SK-N-SH treated with all-trans-retinoic acid at 6 μM for 48 hours (cell line): Measurements from ENCODE around the gene CCDC177.

ENCODE experiments used
- ATAC-seq: fragments of 200-7000 bp; cut with Tn5 transposase; 3 replicates; pipeline ENCODE4 v1.9.1; 2020; ENCODE audit warnings: mild to moderate bottlenecking, moderate library complexity
- ARNTL ChIP-seq: fragments of 450-650 bp; formaldehyde crosslinking; IDR thresholded peaks from 2 replicates; pipeline ENCODE4 v1.5.0; 2020; ENCODE audit warnings: low read depth, mild to moderate bottlenecking, moderate library complexity, borderline replicate concordance
- CREB5 ChIP-seq: fragments of 250-450 bp; sonication (Bioruptor Pico); IDR thresholded peaks from 2 replicates; pipeline ENCODE4 v1.5.1; 2020; ENCODE audit warnings: low read depth, mild to moderate bottlenecking, moderate library complexity
- ESRRG ChIP-seq: fragments of 250-450 bp; sonication (Bioruptor Pico); IDR thresholded peaks from 2 replicates; pipeline ENCODE4 v1.6.1; 2021; ENCODE audit warnings: mild to moderate bottlenecking
- GLIS3 ChIP-seq: fragments of 250-450 bp; sonication (Bioruptor Pico); IDR thresholded peaks from 2 replicates; pipeline ENCODE4 v1.5.0; 2020; ENCODE audit warnings: mild to moderate bottlenecking, moderate library complexity
- PATZ1 ChIP-seq: fragments of 250-450 bp; sonication (Bioruptor Pico); IDR thresholded peaks from 2 replicates; pipeline ENCODE4 v1.8.0; 2020; ENCODE audit warnings: mild to moderate bottlenecking, moderate library complexity, borderline replicate concordance
- PPARA ChIP-seq: fragments of 250-450 bp; sonication (Bioruptor Pico); IDR thresholded peaks from 2 replicates; pipeline ENCODE4 v1.5.0; 2020; ENCODE audit warnings: mild to moderate bottlenecking, borderline replicate concordance
- SNAI2 ChIP-seq: fragments of 250-450 bp; sonication (Bioruptor Pico); IDR thresholded peaks from 2 replicates; pipeline ENCODE4 v1.5.0; 2020; ENCODE audit warnings: mild to moderate bottlenecking, moderate library complexity
- TCF4 ChIP-seq: fragments of 250-450 bp; sonication (Bioruptor Pico); IDR thresholded peaks from 2 replicates; pipeline ENCODE4 v1.8.0; 2021; ENCODE audit warnings: mild to moderate bottlenecking, moderate library complexity, borderline replicate concordance
- TOX ChIP-seq: fragments of 250-450 bp; sonication (Bioruptor Pico); IDR thresholded peaks from 2 replicates; pipeline ENCODE4 v1.8.0; 2021; ENCODE audit warnings: mild to moderate bottlenecking, moderate library complexity, borderline replicate concordance
- TSHZ2 ChIP-seq: fragments of 250-450 bp; sonication (Bioruptor Pico); IDR thresholded peaks from 2 replicates; pipeline ENCODE4 v1.5.0; 2020; ENCODE audit warnings: mild to moderate bottlenecking, moderate library complexity
- ZC3H10 ChIP-seq: fragments of 250-450 bp; sonication (Bioruptor Pico); IDR thresholded peaks from 2 replicates; pipeline ENCODE4 v1.5.1; 2021; ENCODE audit warnings: mild to moderate bottlenecking, moderate library complexity
- ZNF70 ChIP-seq: fragments of 450-650 bp; formaldehyde crosslinking; IDR thresholded peaks from 2 replicates; pipeline ENCODE4 v1.5.0; 2020; ENCODE audit warnings: mild to moderate bottlenecking, moderate library complexity
- TF ChIP-seq, protein P1 (sequence below): fragments of 250-450 bp; sonication (Bioruptor Pico); IDR thresholded peaks from 2 replicates; pipeline ENCODE4 v1.5.1; 2021; ENCODE audit warnings: mild to moderate bottlenecking, moderate library complexity
- TF ChIP-seq, protein P2 (sequence below): fragments of 250-450 bp; sonication (Bioruptor Pico); IDR thresholded peaks from 2 replicates; pipeline ENCODE4 v1.8.0; 2021; ENCODE audit warnings: low read depth, mild to moderate bottlenecking, moderate library complexity, borderline replicate concordance

The CCDC177 gene

GRCh38 chr14:69580009-69580577 is 5.4 kb upstream of the CCDC177 start:
- peak; percentile 81 for ATAC-seq
- TF ChIP-seq TSHZ2 (CRISPR knock-in tag): no peak
- no peak for TF ChIP-seq ESRRG
- no peak for TF ChIP-seq SNAI2 (CRISPR knock-in tag)
- TF ChIP-seq, protein P1, sequence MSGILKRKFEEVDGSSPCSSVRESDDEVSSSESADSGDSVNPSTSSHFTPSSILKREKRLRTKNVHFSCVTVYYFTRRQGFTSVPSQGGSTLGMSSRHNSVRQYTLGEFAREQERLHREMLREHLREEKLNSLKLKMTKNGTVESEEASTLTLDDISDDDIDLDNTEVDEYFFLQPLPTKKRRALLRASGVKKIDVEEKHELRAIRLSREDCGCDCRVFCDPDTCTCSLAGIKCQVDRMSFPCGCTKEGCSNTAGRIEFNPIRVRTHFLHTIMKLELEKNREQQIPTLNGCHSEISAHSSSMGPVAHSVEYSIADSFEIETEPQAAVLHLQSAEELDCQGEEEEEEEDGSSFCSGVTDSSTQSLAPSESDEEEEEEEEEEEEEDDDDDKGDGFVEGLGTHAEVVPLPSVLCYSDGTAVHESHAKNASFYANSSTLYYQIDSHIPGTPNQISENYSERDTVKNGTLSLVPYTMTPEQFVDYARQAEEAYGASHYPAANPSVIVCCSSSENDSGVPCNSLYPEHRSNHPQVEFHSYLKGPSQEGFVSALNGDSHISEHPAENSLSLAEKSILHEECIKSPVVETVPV (CRISPR knock-in tag): no peak

- TF ChIP-seq GLIS3 (CRISPR knock-in tag): no peak
- TF ChIP-seq ZC3H10 (CRISPR knock-in tag): no peak
- no peak for TF ChIP-seq TOX (CRISPR knock-in tag)
- no peak for TF ChIP-seq ESRRG
- TF ChIP-seq TCF4 (CRISPR knock-in tag): no peak
These were observed 4.8 kb upstream of the CCDC177 start for GRCh38 chr14:69579476-69579875.

GRCh38 chr14:69574954-69575295 is 254 bp upstream of the CCDC177 start:
- TF ChIP-seq TCF4 (CRISPR knock-in tag) (no peak), PPARA (CRISPR knock-in tag) (no peak), CREB5 (CRISPR knock-in tag) (no peak), ZNF70 (no peak), GLIS3 (CRISPR knock-in tag) (no peak)
- TF ChIP-seq, protein P2, sequence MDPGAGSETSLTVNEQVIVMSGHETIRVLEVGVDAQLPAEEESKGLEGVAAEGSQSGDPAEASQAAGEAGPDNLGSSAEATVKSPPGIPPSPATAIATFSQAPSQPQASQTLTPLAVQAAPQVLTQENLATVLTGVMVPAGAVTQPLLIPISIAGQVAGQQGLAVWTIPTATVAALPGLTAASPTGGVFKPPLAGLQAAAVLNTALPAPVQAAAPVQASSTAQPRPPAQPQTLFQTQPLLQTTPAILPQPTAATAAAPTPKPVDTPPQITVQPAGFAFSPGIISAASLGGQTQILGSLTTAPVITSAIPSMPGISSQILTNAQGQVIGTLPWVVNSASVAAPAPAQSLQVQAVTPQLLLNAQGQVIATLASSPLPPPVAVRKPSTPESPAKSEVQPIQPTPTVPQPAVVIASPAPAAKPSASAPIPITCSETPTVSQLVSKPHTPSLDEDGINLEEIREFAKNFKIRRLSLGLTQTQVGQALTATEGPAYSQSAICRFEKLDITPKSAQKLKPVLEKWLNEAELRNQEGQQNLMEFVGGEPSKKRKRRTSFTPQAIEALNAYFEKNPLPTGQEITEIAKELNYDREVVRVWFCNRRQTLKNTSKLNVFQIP (CRISPR knock-in tag): no peak
- TF ChIP-seq, all 23 proteins: peak for 0
- peak; percentile 27 for ATAC-seq

More at GRCh38 chr14:69579476-69579875, 4.8 kb upstream of the CCDC177 start:
- no peak for ATAC-seq

DNA sequence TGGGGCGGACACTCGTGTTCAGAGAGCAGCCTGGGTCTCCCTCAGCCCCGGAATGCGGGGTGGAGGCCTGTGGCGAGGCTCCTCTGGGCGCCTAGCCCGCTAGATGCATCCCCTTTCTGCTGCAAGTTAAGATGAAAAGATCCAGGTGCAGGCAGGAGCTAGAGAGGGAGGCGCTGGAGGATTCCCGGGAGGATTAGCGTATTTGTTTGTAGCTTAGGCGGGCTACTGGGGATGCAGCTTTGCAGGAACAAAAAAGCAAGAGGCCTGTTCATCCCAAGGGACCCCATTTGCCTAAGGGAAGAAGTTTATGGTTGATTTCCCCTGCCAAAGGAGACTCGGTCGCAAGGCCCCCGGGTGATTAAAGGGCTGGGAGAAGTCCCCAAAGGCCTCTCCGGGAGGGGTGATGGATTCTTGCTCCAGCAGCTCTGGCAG is 824 bp downstream of the CCDC177 start:
- ATAC-seq: no peak
- TF ChIP-seq ARNTL (CRISPR knock-in tag) (no peak), PATZ1 (CRISPR knock-in tag) (no peak), GLIS3 (CRISPR knock-in tag) (no peak), TOX (CRISPR knock-in tag) (no peak), ZC3H10 (CRISPR knock-in tag) (no peak), PPARA (CRISPR knock-in tag) (no peak), ZNF70 (no peak)
- TF ChIP-seq, protein P2 (CRISPR knock-in tag): no peak
